AG08396 (cell line): ENCODE measurements around the gene MFAP5.
"Not testable (repeated sequence)": the region's sequence is repeated elsewhere in the genome, so short reads cannot be mapped to it uniquely, and the experiment has no call there.

Experiments used
- DNase-seq: peaks from one replicate; pipeline ENCODE4 v3.0.0; 2012; ENCODE audit warnings: low spot score, mixed read lengths

Gene MFAP5

DNA sequence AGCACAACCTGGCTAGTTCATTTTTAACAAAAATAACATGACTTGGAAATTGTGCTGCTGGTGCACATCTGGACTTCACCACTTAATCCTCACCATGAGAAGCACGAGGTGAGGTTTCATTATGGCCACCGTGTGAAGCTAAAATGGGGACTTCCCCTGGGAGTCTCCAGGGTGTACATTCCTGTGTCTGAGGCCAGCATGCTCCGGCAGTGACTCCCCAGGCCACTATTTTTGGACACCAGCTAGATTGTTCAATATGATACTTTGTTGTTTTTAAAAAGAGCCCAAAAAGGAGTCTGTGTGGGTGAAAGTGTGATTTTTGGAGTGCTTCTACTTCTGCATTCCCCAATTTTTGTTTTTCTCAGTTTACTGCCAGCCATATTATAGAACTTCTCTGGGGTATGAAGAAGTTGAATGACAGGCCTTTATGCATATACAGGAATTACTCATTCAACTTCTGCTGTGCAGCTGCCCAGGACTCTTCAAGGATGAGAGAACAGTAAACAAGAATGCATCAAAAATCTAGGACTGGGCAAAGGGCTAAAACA lies 33.1 kb downstream of the MFAP5 start:
- DNase-seq = no peak

DNA sequence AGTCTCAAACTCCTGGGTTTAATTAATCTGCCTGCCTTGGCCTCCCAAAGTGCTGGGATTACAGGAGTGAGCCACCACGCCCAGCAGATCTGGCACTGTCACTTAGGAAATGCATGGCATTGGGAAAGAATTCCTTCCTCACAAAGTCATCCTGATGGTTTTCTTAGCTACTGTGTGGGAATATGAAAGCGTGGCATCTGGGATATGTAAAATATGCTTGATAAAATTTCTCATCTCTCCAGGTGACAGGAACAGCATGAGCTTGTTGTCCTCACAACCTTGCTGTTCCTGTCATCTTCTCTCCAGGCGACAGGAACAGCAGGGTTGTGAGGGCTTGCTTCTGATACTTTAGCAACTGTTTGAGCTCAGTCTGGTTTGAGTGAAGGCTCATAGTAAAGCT lies 33.9 kb downstream of the MFAP5 start:
- no peak for DNase-seq

DNA sequence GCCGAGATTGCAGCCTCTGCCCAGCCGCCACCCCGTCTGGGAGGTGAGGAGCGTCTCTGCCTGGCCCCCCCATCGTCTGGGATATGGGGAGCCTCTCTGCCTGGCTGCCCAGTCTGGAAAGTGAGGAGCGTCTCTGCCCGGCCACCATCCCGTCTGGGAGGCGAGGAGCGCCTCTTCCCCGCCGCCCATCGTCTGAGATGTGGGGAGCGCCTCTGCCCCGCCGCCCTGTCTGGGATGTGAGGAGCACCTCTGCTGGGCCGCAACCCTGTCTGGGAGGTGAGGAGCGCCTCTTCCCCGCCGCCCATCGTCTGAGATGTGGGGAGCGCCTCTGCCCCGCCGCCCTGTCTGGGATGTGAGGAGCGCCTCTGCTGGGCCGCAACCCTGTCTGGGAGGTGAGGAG lies 37.9 kb downstream of the MFAP5 start:
- DNase-seq = not testable (repeated sequence)

GRCh38 chr12:8622646-8623045 lies 40.0 kb downstream of the MFAP5 start:
- DNase-seq = no peak

DNA sequence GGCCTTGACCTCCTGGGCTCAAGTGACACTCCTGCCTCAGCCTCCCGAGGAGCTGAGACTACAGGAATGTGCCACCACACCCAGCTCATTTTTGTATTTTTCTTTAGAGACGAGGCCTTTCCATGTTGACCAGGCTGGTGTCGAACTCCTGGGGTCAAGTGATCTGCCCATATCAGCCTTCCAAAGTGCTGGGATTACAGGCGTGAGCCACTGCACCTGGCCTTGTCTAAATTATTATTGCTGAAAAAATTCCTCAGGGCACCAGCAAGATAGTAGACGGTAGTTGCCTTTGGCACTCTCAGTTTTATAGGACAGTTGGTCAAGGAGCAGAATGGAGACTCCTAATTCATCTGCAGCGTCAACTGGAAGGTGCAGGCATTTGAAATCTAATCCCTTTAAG lies 47.4 kb downstream of the MFAP5 start:
- no peak for DNase-seq

GRCh38 chr12:8613881-8614280 lies 48.7 kb downstream of the MFAP5 start:
- DNase-seq = not testable (repeated sequence)

DNA sequence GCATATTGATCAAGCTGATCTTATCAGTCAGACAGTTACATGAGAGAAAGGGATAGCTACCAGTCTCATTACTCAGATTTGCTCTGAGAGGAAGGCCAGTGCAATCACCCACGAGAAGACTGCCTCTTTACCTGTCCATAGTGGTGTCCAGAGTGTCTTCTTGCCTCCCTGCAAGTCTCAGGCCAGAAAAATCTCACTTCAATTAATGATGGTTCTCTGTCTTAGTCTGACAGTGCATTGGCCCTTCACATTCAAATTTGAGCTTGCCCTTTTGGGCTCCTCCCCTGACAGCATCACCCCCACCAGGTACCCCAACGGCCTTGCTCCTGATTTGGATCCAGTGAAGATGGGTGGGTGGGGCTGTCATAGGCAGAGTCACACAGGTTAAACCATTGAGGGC lies 50.0 kb downstream of the MFAP5 start, which contains the start of gene AICDA:
TSS of gene AICDA (minus strand) at position 231 of the 400 bp plus-strand sequence. CDS start at position 139, 92 bp downstream.
- no peak for DNase-seq

GRCh38 chr12:8609061-8609570 lies 53.5 kb downstream of the MFAP5 start:
- peak; percentile 64 for DNase-seq

DNA sequence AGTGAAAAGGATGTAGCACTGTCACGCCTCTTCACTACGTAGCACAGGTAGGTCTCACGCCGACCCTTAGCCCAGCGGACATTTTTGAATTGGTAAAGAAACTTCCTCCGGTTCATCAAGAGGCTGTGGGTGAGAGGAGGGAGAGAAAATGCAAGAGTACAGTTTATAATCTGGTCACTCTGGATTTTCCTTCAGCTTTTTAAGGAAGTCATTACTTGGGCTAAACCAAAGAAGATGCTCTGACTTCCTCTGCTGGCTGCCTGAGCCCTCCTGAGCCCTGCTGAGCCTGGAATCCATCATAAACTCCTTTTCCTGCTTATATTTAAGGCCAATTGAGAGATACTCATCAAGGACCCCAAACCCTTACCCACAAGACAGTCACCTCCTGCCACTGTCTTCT lies 55.7 kb downstream of the MFAP5 start:
- DNase-seq = no peak

GRCh38 chr12:8605057-8605456 lies 57.6 kb downstream of the MFAP5 start:
- DNase-seq = no peak

DNA sequence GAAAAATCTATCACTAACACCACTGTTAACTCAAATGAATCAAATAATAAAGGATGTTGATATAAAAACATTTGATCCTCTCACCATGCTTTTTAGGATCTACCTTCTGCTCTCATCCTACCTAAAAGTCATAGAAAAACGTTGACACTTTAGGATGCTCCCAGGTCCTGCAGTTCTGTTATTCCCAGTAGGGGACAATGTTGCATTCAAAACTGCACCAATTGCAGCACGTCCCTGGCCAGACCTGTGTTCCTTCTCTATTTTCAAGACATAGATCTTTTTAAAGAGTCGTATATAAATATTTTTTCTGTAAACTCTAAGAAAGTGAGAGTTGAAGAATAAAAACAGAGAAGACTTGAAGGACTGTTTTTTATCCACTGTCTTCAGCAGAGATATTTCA lies 58.8 kb downstream of the MFAP5 start:
- DNase-seq = no peak

- DNase-seq = no peak
These were observed 59.3 kb downstream of the MFAP5 start for GRCh38 chr12:8603286-8603685.

- no peak for DNase-seq
These were observed 66.1 kb downstream of the MFAP5 start for GRCh38 chr12:8596561-8596960.
